Rectal smooth muscle tissue (tissue), 1 donor: Measurements from ENCODE around the gene OPALIN.

Experiments used
- H3K27ac ChIP-seq: one replicate; pipeline ENCODE4 v1.7.0; 2013; ENCODE audit warnings: low read depth, low read length, inconsistent platforms
- H3K27me3 ChIP-seq: one replicate; pipeline ENCODE4 v1.7.0; 2013; ENCODE audit warnings: low read length; ENCODE audit not compliant: control insufficient read depth, insufficient read depth
- H3K36me3 ChIP-seq: one replicate; pipeline ENCODE4 v1.7.0; 2013; ENCODE audit warnings: low read length; ENCODE audit not compliant: control insufficient read depth, insufficient read depth
- H3K4me1 ChIP-seq: one replicate; pipeline ENCODE4 v1.7.0; 2013; ENCODE audit warnings: low read length; ENCODE audit not compliant: control insufficient read depth, insufficient read depth
- H3K4me3 ChIP-seq: one replicate; pipeline ENCODE4 v1.7.0; 2013; ENCODE audit warnings: low read length
- H3K9ac ChIP-seq: one replicate; pipeline ENCODE4 v1.7.0; 2013; ENCODE audit warnings: low read length

OPALIN gene

DNA sequence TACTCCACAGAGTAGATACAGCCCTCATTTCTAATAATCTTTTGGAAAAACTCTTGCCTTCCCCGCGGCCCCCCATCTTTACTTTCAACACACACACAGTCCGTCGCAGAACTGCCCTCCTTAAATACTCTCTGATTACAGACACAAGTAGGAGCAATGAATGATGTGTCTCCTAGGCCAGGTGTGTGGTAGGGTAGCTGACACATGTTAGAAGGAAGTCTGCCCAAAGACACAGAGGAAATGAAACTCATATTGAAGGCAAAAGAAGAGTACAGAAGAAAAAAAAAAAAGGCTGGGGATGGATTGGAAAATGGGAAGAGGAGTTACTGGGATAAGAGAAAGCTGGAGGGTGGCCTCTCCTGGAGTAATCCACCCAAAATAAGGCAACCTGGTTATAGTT lies 14.6 kb downstream of the OPALIN start:
- Histone ChIP-seq H3K27ac (no peak overlapping the region), H3K36me3 (no peaks in the 10 kb centered on the region), H3K9ac (no peak overlapping the region), H3K4me3 (no peak overlapping the region), H3K4me1 (no peaks in the 10 kb centered on the region), H3K27me3 (no peaks in the 10 kb centered on the region)

DNA sequence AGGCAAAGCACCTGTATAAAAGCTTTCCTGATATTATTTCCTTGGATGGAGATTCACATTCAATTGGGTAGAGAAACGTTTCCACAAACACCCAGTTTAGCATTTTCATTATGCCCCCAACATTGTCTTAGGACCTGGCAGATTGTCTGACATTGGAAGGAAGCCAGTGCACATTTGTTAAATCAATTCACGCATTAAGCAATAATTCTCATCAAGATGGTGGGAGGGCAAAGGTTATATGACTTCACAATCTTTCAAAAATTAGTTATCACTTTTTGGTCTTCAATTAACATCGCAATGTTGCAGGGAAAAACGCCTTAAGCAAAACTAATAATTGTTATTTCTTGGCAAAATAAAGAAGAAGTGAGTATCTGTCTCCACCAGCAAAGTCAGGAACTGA lies 16.4 kb downstream of the OPALIN start:
- Histone ChIP-seq H3K4me1 (no peaks in the 10 kb centered on the region), H3K9ac (no peak overlapping the region), H3K36me3 (no peaks in the 10 kb centered on the region), H3K4me3 (no peak overlapping the region), H3K27me3 (no peaks in the 10 kb centered on the region), H3K27ac (no peak overlapping the region)

DNA sequence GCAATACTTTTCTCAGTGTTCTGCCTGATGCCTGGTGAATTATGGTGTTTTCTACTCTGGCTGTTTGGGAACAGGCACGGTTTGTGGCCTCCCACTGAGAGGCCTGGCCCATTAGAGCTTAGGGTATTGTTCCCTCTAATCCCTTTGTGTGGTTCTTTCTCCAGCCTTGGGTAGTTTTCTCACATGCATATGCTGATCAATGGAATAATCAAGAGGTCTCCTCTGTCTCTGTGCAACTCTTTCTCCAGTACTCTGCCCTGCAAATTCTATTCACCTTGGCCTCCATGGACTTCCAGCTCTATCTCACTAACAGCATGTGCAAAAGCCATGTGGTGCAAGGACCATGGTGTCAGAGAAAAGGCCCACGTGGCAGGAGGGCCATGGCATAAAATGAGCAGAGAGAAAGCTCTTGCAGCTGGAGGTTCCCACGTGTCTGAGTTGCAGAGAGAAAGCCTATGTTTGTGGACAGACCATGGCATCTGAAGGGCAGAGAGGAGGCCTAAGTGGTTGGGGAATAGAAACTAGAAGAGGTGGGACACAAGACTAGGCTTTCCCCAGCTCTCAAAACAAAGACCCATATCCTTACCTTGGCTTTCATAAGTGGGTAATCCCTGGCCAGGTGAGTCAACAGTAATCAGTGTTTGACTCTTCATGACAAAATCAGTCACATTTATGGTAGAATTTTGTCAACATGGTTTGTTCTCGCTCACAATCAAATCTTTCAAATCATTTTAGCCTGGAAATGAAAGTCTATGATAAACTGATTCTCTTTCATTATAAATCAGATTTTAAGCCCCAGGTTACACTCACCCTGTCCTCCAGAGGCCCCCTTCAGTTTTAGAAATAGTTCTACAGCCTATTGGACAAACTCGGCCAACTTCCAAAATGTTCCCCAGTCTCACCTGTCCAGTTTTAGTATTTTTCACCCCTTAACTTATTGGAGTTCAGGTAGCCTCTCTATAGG lies 17.3 kb downstream of the OPALIN start:
- no peaks in the 10 kb centered on the region for H3K36me3 ChIP-seq
- no peaks in the 10 kb centered on the region for H3K4me1 ChIP-seq
- no peak overlapping the region for H3K27ac ChIP-seq
- H3K4me3 ChIP-seq = no peak overlapping the region
- no peaks in the 10 kb centered on the region for H3K27me3 ChIP-seq
- H3K9ac ChIP-seq = no peak overlapping the region

DNA sequence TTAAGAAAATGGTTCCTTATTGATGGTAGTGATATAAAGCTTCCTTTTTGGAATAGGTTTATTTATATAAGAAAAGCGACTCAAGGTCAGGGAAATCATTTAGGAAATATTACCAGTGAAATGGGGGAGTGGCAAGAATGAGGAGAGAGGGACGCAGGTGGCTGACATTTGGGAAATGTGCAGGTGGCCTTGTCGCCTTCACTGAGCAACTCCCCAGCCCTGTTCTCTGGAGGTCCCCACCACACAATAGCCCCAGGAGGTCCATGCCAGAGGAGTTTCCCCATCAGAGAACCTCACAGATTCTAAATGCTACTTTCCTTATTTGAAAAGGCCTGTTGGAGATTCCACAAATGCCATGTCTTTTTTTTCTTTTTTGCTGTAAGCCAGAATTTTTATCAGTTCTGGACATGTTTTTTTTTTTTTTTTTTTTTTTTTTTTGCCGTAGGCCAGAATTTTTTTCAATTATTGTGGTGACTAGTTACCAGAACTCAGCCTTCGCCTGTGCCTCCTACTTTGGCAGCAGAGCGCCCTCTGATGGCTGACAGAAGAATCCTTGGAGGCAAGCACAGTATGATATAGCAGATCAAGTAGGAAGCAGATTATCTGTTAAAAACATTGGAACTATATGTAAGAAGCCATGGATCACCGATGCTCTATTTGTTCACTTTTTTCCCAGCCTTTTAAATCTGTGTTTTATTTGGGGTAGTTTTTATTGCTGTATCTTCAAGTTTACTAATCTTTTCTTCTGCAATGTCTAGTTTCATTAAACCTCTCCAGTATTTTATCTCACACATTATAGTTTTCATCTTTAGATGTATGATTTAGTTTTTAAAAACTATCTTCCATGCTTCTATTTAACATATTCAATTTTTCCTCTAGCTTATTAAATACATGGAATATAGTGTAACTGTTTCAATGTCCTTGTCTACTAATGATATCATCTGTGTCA lies 18.6 kb downstream of the OPALIN start:
- Histone ChIP-seq H3K9ac (no peak overlapping the region), H3K4me3 (no peak overlapping the region), H3K27me3 (no peaks in the 10 kb centered on the region), H3K4me1 (no peaks in the 10 kb centered on the region), H3K36me3 (no peaks in the 10 kb centered on the region), H3K27ac (no peak overlapping the region)

DNA sequence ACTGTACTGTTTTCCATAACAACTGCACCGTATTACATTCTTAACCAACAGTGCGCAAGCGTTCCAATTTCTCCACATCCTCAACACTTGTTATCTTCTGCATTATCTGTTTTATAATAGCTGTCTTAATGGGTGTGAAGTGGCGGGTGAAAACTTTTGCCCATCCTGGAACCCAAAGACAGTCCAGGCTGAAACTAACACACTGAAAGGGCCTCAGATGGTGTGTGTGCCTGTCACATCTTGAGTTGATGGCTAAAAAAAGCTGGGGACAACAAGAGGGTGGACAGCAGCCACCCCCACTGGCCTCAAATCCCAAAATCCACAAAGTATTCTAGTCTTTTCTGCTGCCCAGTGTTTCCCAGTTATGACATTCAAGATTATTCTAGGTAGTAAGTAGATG lies 19.4 kb downstream of the OPALIN start:
- H3K27ac ChIP-seq = no peak overlapping the region
- no peaks in the 10 kb centered on the region for H3K27me3 ChIP-seq
- no peak overlapping the region for H3K9ac ChIP-seq
- no peaks in the 10 kb centered on the region for H3K36me3 ChIP-seq
- no peak overlapping the region for H3K4me3 ChIP-seq
- H3K4me1 ChIP-seq = no peaks in the 10 kb centered on the region

DNA sequence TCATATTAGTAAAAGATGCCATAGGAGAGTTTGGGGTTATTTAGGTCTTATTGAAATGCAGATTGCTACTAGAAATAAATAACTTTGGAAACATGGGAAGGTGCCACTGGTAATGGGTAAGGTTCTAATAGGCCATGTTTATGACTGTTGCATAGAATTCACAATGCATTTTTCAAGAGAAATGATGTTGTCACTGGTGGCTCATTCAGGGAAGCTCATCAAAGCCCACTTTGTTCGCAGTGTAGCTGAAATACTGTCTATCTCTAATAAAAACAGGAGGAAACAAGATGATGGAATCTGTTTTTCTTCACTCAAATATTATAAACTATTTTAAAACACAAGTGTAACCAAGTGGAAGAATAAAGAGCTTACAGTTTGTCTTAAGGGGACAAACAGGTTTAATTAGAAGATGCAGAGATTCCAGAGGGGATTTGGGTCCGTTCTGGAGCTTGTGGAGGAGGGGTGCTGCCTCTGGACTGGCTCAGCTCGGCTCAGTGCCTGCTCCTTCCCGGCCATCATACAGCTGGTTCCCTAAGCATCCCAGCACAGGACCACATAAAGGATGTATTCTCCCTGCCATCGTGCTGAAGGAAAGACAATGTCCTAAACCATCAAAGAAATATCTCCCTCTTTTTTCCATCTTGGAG lies 20.4 kb downstream of the OPALIN start:
- no peak overlapping the region for H3K4me3 ChIP-seq
- H3K27me3 ChIP-seq = no peaks in the 10 kb centered on the region
- H3K9ac ChIP-seq = no peak overlapping the region
- H3K4me1 ChIP-seq = no peaks in the 10 kb centered on the region
- H3K27ac ChIP-seq = no peak overlapping the region
- no peaks in the 10 kb centered on the region for H3K36me3 ChIP-seq

DNA sequence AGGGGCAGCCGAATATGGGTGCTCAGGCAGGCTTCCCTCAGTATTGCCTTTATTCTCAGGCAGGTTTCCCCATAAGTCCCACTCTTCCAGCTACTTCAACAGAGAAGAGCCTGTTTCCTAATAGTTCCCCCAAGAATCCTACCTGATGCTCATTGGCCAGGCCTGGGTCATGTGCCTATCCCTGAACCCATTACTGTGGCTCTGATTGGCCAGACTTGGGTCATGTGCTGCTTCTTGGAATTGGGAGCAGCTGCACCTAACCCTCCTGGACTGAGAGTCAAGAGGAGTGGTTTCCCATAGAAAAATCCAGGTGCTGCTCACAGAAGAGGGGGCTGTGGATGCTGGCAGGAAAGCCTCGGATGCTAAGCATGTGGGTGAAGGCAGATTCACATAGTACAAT lies 21.7 kb downstream of the OPALIN start:
- Histone ChIP-seq H3K4me3 (no peak overlapping the region), H3K27ac (no peak overlapping the region), H3K4me1 (no peaks in the 10 kb centered on the region), H3K36me3 (no peaks in the 10 kb centered on the region), H3K9ac (no peak overlapping the region), H3K27me3 (no peaks in the 10 kb centered on the region)

DNA sequence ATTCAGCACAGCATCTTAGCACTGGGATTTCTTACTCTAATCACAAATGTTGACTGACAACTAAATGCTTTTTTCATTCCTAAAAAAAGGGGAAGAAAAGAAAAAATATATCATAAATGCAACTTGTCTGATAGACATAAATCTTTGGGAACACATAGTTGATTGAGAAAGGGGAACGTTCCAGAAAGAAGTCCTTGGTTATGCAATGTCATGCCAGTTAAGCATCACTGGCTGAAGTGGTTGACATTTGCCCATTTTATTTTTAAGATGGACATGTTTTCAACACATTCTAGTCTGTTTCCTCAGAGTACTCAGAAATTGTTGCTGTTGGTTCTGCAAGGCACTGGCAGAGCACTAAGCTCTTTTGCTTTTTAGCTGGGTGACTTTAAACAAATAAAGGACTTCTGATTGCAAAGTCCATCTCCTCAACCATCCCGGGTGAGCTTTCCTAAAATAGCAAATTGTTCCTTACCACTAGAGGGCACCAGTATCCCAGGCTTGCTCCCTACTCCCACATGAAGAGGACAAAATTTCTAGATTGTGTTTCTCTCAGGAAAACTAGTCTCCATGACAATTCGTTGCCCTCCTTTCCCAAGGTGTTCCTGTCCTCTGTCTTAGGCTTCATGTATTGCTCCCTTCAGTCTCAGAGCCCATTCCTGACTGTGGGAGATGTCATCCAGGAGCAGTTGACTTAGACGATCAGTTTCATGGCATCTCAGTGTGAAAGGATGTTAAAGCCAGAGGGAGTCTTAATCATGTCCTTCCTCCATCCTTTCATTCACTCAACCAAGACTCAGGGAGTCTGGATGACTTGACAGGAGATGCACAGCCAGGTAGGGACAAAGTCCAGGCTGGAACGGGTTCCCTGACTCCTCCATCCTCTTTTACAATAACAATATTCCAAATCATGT lies 23.9 kb downstream of the OPALIN start:
- Histone ChIP-seq H3K27me3 (no peaks in the 10 kb centered on the region), H3K36me3 (no peaks in the 10 kb centered on the region), H3K4me3 (no peak overlapping the region), H3K9ac (no peak overlapping the region), H3K27ac (no peak overlapping the region), H3K4me1 (no peaks in the 10 kb centered on the region)

DNA sequence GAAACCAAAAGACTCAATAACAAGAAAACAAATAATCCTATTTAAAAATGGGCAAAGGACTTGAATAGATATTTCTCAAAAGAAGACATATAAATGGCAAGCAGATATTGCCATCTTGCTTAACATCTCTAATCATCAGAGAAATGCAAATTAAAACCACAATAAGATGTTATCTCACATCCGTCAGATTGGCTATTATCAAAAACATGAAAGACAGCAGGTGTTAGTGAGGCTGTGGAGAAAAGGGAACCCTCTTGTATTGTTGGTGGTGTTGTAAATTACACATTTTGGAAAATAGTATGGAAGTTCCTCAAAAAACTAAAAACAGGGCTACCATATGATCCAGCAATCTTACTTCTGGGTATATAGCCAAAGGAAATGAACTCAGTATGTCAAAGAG lies 25.7 kb downstream of the OPALIN start:
- H3K27me3 ChIP-seq = no peaks in the 10 kb centered on the region
- no peaks in the 10 kb centered on the region for H3K36me3 ChIP-seq
- H3K9ac ChIP-seq = no peak overlapping the region
- H3K4me1 ChIP-seq = no peaks in the 10 kb centered on the region
- no peak overlapping the region for H3K4me3 ChIP-seq
- no peak overlapping the region for H3K27ac ChIP-seq

DNA sequence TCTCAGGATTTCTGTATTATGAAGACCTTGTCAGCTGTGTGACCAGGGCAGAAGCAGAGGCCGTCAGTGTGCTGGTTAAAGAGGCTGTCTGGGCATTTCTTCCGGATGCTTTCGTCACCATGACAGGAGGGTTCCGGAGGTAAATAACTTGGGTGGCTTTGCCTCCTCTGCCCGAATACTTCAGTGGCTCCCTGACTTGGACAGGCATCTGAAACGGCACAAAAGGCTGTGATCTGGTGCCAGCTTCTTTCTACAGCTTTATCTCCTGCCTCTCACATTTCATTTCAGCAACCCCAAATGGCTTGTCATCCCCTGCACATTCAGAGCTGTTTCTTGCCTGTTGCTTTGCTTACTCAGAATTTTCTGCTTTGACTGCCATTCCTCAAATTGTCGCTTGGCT lies 31.3 kb downstream of the OPALIN start:
- H3K4me1 ChIP-seq = no peaks in the 10 kb centered on the region
- H3K36me3 ChIP-seq = no peaks in the 10 kb centered on the region
- H3K27me3 ChIP-seq = no peaks in the 10 kb centered on the region
- H3K9ac ChIP-seq = no peak overlapping the region
- H3K27ac ChIP-seq = no peak overlapping the region
- H3K4me3 ChIP-seq = no peak overlapping the region

DNA sequence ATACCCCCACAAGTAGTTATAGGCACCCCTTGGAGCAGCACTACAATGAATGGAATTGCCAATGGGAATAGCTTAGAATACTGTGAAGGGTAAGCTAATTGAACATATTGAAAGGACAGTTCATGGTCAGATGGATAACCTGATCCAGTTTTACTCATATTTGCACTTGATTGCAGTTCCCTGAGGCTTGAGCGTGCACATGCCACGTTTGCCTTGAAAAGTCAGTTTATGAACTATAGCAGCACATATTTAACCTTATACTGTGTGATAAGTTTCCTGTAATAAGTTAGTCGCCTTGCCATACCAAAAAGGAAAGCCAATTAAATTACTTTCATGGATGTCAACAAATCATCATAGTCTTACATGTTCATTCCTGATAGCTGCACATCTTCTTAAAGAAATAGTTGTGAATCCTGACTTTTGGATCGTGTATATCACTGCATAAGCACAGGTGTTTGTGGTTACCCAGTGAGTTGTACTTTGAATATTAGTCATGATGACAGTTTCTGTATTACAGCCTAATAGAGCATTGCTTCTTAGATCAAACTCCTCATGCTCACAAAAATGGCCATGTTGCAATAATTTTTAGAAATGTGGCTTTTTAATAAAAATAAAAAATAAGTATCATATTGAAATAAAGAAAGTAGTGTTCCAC lies 33.0 kb downstream of the OPALIN start:
- H3K27ac ChIP-seq = no peak overlapping the region
- H3K9ac ChIP-seq = no peak overlapping the region
- no peaks in the 10 kb centered on the region for H3K27me3 ChIP-seq
- H3K4me1 ChIP-seq = no peaks in the 10 kb centered on the region
- H3K36me3 ChIP-seq = no peaks in the 10 kb centered on the region
- no peak overlapping the region for H3K4me3 ChIP-seq
